H1 (cell line): Measurements from ENCODE around the gene ATP13A2. TPM values are rescaled to one million over a fixed set of nuclear protein-coding genes. Genes with fewer than 3 reads are reported as not detected.

ENCODE experiments used
- CBX5 ChIP-seq: fragments of 300-800, 300-1000 bp; sonication (generic); IDR thresholded peaks from 2 replicates; pipeline ENCODE4 v1.7.1; 2016; ENCODE audit warnings: antibody characterized with exemption, low read length, low read depth
- JUND ChIP-seq: IDR thresholded peaks from 2 replicates; pipeline ENCODE4 v1.6.1; 2011; ENCODE audit warnings: mild to moderate bottlenecking, improper control_type of control experiment, low read length
- KDM1A ChIP-seq: fragments of 200-600, 300-600 bp; sonication (generic); IDR thresholded peaks from 2 replicates; pipeline ENCODE4 v1.7.1; 2016; ENCODE audit warnings: mild to moderate bottlenecking, low read length, borderline replicate concordance
- MAFK ChIP-seq: IDR thresholded peaks from 2 replicates; pipeline ENCODE4 v1.6.1; 2012; ENCODE audit warnings: low read depth, mild to moderate bottlenecking, improper control_type of control experiment, low read length
- NANOG ChIP-seq: IDR thresholded peaks from 2 replicates; pipeline ENCODE4 v1.6.1; 2011; ENCODE audit warnings: low read length, low read depth, mild to moderate bottlenecking, inconsistent platforms; ENCODE audit not compliant: insufficient read depth, poor library complexity, severe bottlenecking
- RBBP5 ChIP-seq: IDR thresholded peaks from 2 replicates; pipeline ENCODE4 v1.7.1; 2012; ENCODE audit warnings: low read depth, mild to moderate bottlenecking, inconsistent platforms, low read length, moderate library complexity, borderline replicate concordance
- SUZ12 ChIP-seq: fragments of 200-600 bp; sonication (generic); IDR thresholded peaks from 2 replicates; pipeline ENCODE4 v1.6.1; 2012; ENCODE audit warnings: mild to moderate bottlenecking, inconsistent platforms, low read length, moderate library complexity, mixed read lengths
- polyA plus RNA-seq, 7 experiments: library from polyadenylated mRNA; depleted of rRNA in 3 of 7; stranded (reverse) in 5 of 7; unstranded in 2 of 7; fragments of >200 nt in 5 of 7; fragments of 200-250 nt in 2 of 7; gene quantifications; 1 replicate in 5 of 7; 2 replicates in 1 of 7; 4 replicates in 1 of 7; pipeline versions ENCODE4 v1.2.1 to v1.2.3, GENCODE V29; 2011 to 2013; ENCODE audit warnings: missing spikeins in 2 of 7, mixed read lengths in 2 of 7
- total RNA-seq: library from RNA; stranded (reverse); fragmentation: NEBNext Ultra II Directional; extraction: Animal tissue kit (Norgen Biotek cat#: 25700); gene quantifications from 2 replicates; pipeline ENCODE4 v1.2.1, GENCODE V29; 2021
- TF ChIP-seq, protein P1 (sequence below): fragments of 300-600 bp; sonication (generic); IDR thresholded peaks from 2 replicates; pipeline ENCODE4 v1.7.1; 2012; ENCODE audit warnings: low read length, moderate library complexity, mild to moderate bottlenecking, inconsistent platforms; ENCODE audit not compliant: insufficient replicate concordance
- TF ChIP-seq, protein P2 (sequence below), 3 experiments: IDR thresholded peaks; 1 replicate in 2 of 3; 2 replicates in 1 of 3; pipeline versions ENCODE4 v1.5.1 to v1.6.1; 2011; ENCODE audit warnings: low read length in 3 of 3, mild to moderate bottlenecking in 3 of 3, inconsistent platforms in 2 of 3, low read depth in 1 of 3, moderate library complexity in 1 of 3; ENCODE audit not compliant: insufficient read depth in 1 of 3; ENCODE audit errors: control extremely low read depth in 1 of 3

Gene ATP13A2
- total and polyA plus RNA-seq, 2 of the 8 experiments (the other 6 are each of a cell fraction or from before 2014, with no cell fraction given) = 82.1 to 83.6 TPM

DNA sequence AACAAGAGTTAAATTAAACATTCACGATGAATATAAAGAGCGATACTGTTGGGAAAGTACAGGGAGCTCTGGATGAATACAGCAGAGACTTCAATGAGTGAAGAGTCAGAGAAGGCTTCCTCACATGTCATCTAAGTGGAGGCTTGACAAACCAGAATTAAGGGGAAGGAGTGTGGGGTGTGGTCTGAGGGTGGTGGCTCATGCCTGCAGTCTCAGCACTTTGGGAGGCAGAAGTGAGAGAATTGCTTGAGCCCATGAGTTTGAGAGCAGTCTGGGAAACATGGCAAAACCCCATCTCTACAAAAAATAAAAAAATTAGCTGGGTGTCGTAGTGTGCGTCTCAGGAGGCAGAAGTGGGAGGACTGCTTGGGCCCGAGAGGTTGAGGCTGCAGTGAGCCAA lies 33.4 kb upstream of the ATP13A2 start (continued):
- TF ChIP-seq, protein P1, sequence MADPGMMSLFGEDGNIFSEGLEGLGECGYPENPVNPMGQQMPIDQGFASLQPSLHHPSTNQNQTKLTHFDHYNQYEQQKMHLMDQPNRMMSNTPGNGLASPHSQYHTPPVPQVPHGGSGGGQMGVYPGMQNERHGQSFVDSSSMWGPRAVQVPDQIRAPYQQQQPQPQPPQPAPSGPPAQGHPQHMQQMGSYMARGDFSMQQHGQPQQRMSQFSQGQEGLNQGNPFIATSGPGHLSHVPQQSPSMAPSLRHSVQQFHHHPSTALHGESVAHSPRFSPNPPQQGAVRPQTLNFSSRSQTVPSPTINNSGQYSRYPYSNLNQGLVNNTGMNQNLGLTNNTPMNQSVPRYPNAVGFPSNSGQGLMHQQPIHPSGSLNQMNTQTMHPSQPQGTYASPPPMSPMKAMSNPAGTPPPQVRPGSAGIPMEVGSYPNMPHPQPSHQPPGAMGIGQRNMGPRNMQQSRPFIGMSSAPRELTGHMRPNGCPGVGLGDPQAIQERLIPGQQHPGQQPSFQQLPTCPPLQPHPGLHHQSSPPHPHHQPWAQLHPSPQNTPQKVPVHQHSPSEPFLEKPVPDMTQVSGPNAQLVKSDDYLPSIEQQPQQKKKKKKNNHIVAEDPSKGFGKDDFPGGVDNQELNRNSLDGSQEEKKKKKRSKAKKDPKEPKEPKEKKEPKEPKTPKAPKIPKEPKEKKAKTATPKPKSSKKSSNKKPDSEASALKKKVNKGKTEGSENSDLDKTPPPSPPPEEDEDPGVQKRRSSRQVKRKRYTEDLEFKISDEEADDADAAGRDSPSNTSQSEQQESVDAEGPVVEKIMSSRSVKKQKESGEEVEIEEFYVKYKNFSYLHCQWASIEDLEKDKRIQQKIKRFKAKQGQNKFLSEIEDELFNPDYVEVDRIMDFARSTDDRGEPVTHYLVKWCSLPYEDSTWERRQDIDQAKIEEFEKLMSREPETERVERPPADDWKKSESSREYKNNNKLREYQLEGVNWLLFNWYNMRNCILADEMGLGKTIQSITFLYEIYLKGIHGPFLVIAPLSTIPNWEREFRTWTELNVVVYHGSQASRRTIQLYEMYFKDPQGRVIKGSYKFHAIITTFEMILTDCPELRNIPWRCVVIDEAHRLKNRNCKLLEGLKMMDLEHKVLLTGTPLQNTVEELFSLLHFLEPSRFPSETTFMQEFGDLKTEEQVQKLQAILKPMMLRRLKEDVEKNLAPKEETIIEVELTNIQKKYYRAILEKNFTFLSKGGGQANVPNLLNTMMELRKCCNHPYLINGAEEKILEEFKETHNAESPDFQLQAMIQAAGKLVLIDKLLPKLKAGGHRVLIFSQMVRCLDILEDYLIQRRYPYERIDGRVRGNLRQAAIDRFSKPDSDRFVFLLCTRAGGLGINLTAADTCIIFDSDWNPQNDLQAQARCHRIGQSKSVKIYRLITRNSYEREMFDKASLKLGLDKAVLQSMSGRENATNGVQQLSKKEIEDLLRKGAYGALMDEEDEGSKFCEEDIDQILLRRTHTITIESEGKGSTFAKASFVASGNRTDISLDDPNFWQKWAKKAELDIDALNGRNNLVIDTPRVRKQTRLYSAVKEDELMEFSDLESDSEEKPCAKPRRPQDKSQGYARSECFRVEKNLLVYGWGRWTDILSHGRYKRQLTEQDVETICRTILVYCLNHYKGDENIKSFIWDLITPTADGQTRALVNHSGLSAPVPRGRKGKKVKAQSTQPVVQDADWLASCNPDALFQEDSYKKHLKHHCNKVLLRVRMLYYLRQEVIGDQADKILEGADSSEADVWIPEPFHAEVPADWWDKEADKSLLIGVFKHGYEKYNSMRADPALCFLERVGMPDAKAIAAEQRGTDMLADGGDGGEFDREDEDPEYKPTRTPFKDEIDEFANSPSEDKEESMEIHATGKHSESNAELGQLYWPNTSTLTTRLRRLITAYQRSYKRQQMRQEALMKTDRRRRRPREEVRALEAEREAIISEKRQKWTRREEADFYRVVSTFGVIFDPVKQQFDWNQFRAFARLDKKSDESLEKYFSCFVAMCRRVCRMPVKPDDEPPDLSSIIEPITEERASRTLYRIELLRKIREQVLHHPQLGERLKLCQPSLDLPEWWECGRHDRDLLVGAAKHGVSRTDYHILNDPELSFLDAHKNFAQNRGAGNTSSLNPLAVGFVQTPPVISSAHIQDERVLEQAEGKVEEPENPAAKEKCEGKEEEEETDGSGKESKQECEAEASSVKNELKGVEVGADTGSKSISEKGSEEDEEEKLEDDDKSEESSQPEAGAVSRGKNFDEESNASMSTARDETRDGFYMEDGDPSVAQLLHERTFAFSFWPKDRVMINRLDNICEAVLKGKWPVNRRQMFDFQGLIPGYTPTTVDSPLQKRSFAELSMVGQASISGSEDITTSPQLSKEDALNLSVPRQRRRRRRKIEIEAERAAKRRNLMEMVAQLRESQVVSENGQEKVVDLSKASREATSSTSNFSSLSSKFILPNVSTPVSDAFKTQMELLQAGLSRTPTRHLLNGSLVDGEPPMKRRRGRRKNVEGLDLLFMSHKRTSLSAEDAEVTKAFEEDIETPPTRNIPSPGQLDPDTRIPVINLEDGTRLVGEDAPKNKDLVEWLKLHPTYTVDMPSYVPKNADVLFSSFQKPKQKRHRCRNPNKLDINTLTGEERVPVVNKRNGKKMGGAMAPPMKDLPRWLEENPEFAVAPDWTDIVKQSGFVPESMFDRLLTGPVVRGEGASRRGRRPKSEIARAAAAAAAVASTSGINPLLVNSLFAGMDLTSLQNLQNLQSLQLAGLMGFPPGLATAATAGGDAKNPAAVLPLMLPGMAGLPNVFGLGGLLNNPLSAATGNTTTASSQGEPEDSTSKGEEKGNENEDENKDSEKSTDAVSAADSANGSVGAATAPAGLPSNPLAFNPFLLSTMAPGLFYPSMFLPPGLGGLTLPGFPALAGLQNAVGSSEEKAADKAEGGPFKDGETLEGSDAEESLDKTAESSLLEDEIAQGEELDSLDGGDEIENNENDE = no peak
- no peak for TF ChIP-seq SUZ12
- no peak for TF ChIP-seq RBBP5
- TF ChIP-seq, protein P2, sequence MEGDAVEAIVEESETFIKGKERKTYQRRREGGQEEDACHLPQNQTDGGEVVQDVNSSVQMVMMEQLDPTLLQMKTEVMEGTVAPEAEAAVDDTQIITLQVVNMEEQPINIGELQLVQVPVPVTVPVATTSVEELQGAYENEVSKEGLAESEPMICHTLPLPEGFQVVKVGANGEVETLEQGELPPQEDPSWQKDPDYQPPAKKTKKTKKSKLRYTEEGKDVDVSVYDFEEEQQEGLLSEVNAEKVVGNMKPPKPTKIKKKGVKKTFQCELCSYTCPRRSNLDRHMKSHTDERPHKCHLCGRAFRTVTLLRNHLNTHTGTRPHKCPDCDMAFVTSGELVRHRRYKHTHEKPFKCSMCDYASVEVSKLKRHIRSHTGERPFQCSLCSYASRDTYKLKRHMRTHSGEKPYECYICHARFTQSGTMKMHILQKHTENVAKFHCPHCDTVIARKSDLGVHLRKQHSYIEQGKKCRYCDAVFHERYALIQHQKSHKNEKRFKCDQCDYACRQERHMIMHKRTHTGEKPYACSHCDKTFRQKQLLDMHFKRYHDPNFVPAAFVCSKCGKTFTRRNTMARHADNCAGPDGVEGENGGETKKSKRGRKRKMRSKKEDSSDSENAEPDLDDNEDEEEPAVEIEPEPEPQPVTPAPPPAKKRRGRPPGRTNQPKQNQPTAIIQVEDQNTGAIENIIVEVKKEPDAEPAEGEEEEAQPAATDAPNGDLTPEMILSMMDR (IDR thresholded peaks at IDR 0.05; ENCODE audit: control extremely low read depth in 1 of 3, insufficient read depth in 1 of 3, low read depth in 1 of 3, low read length in 3 of 3) = no peak
- TF ChIP-seq NANOG = no peak
- TF ChIP-seq KDM1A = no peak
- TF ChIP-seq JUND = no peak
- TF ChIP-seq CBX5 = no peak
- no peak for TF ChIP-seq MAFK
